IPS-18a (cell line): Measurements from ENCODE around the gene SERINC2.
A peak's percentile ranks its signal among the peaks of the same experiment; 100 is the strongest.

Experiments used
- H3K27ac ChIP-seq: one replicate; pipeline ENCODE4 v1.5.1; 2013; ENCODE audit warnings: low read length
- H3K27me3 ChIP-seq: one replicate; pipeline ENCODE4 v1.6.1; 2013; ENCODE audit warnings: mild to moderate bottlenecking, low read length; ENCODE audit not compliant: control insufficient read depth, insufficient read depth
- H3K36me3 ChIP-seq: one replicate; pipeline ENCODE4 v1.6.1; 2013; ENCODE audit warnings: low read depth, low read length; ENCODE audit not compliant: control insufficient read depth
- H3K4me1 ChIP-seq: one replicate; pipeline ENCODE4 v1.6.1; 2013; ENCODE audit warnings: low read depth, low read length; ENCODE audit not compliant: control insufficient read depth
- H3K4me3 ChIP-seq: one replicate; pipeline ENCODE4 v1.5.1; 2013; ENCODE audit warnings: low read length
- H3K9ac ChIP-seq: one replicate; pipeline ENCODE4 v1.6.1; 2013; ENCODE audit warnings: mild to moderate bottlenecking, low read length, moderate library complexity
- H3K9me3 ChIP-seq: one replicate; pipeline ENCODE4 v1.6.1; 2013; ENCODE audit warnings: low read depth, low read length; ENCODE audit not compliant: control insufficient read depth

SERINC2 gene

GRCh38 chr1:31405578-31406245 is 7.3 kb upstream of the SERINC2 start:
- Histone ChIP-seq H3K27me3 (no peaks in the 10 kb centered on the region), H3K4me3 (no peak overlapping the region), H3K9me3 (no peaks in the 10 kb centered on the region), H3K4me1 (no peaks in the 10 kb centered on the region), H3K36me3 (no peaks in the 10 kb centered on the region), H3K9ac (no peak overlapping the region), H3K27ac (no peak overlapping the region)

GRCh38 chr1:31407029-31407626 is 5.9 kb upstream of the SERINC2 start:
- no peaks in the 10 kb centered on the region for H3K9me3 ChIP-seq
- H3K9ac ChIP-seq = no peak overlapping the region
- H3K36me3 ChIP-seq = no peaks in the 10 kb centered on the region
- H3K27me3 ChIP-seq = peaks cover 3% of the 10 kb centered on the region
- no peak overlapping the region for H3K27ac ChIP-seq
- no peaks in the 10 kb centered on the region for H3K4me1 ChIP-seq
- no peak overlapping the region for H3K4me3 ChIP-seq

- Histone ChIP-seq H3K27me3 (peaks cover 5% of the 10 kb centered on the region), H3K9me3 (no peaks in the 10 kb centered on the region), H3K36me3 (no peaks in the 10 kb centered on the region), H3K4me1 (no peaks in the 10 kb centered on the region), H3K9ac (no peak overlapping the region), H3K27ac (no peak overlapping the region), H3K4me3 (no peak overlapping the region)
These were observed 4.2 kb upstream of the SERINC2 start for GRCh38 chr1:31408788-31409318.

GRCh38 chr1:31409946-31410858 is 2.8 kb upstream of the SERINC2 start:
- H3K27ac ChIP-seq = no peak overlapping the region
- H3K4me3 ChIP-seq = no peak overlapping the region
- no peak overlapping the region for H3K9ac ChIP-seq
- H3K36me3 ChIP-seq = no peaks in the 10 kb centered on the region
- no peaks in the 10 kb centered on the region for H3K9me3 ChIP-seq
- peaks cover 8% of the 10 kb centered on the region for H3K4me1 ChIP-seq
- peaks cover 5% of the 10 kb centered on the region for H3K27me3 ChIP-seq

- no peak overlapping the region for H3K27ac ChIP-seq
- H3K4me1 ChIP-seq = peaks cover 12% of the 10 kb centered on the region
- peaks cover 5% of the 10 kb centered on the region for H3K27me3 ChIP-seq
- no peak overlapping the region for H3K9ac ChIP-seq
- no peaks in the 10 kb centered on the region for H3K36me3 ChIP-seq
- H3K4me3 ChIP-seq = no peak overlapping the region
- H3K9me3 ChIP-seq = no peaks in the 10 kb centered on the region
These were observed 2.1 kb upstream of the SERINC2 start for GRCh38 chr1:31410871-31411270.

- Histone ChIP-seq H3K27ac (no peak overlapping the region), H3K9ac (no peak overlapping the region), H3K36me3 (no peaks in the 10 kb centered on the region), H3K4me1 (peaks cover 18% of the 10 kb centered on the region), H3K4me3 (no peak overlapping the region), H3K9me3 (no peaks in the 10 kb centered on the region), H3K27me3 (peaks cover 5% of the 10 kb centered on the region)
These were observed 808 bp upstream of the SERINC2 start for GRCh38 chr1:31412205-31412604.

GRCh38 chr1:31413405-31414001 is 490 bp downstream of the SERINC2 start:
- no peaks in the 10 kb centered on the region for H3K9me3 ChIP-seq
- H3K9ac ChIP-seq = peak overlapping the region; percentile 71
- peak overlapping the region; percentile 73 for H3K4me3 ChIP-seq
- no peaks in the 10 kb centered on the region for H3K36me3 ChIP-seq
- peaks cover 5% of the 10 kb centered on the region for H3K27me3 ChIP-seq
- peaks cover 18% of the 10 kb centered on the region for H3K4me1 ChIP-seq
- no peak overlapping the region for H3K27ac ChIP-seq

- Histone ChIP-seq H3K9me3 (no peaks in the 10 kb centered on the region), H3K4me3 (peak overlapping the region; percentile 73), H3K27ac (no peak overlapping the region), H3K4me1 (peaks cover 18% of the 10 kb centered on the region), H3K9ac (peak overlapping the region; percentile 71), H3K36me3 (no peaks in the 10 kb centered on the region), H3K27me3 (peaks cover 5% of the 10 kb centered on the region)
These were observed 2.0 kb downstream of the SERINC2 start for GRCh38 chr1:31414980-31415370.

- Histone ChIP-seq H3K9ac (no peak overlapping the region), H3K4me3 (no peak overlapping the region), H3K9me3 (no peaks in the 10 kb centered on the region), H3K36me3 (no peaks in the 10 kb centered on the region), H3K4me1 (peaks cover 18% of the 10 kb centered on the region), H3K27me3 (peaks cover 5% of the 10 kb centered on the region), H3K27ac (no peak overlapping the region)
These were observed 2.6 kb downstream of the SERINC2 start for GRCh38 chr1:31415658-31416057.

- Histone ChIP-seq H3K27ac (no peak overlapping the region), H3K9ac (no peak overlapping the region), H3K4me3 (no peak overlapping the region), H3K9me3 (no peaks in the 10 kb centered on the region), H3K27me3 (peaks cover 5% of the 10 kb centered on the region), H3K36me3 (no peaks in the 10 kb centered on the region), H3K4me1 (peaks cover 18% of the 10 kb centered on the region)
These were observed 3.2 kb downstream of the SERINC2 start for GRCh38 chr1:31416101-31416736.

GRCh38 chr1:31417148-31417547 is 4.1 kb downstream of the SERINC2 start:
- no peak overlapping the region for H3K4me3 ChIP-seq
- no peak overlapping the region for H3K9ac ChIP-seq
- no peaks in the 10 kb centered on the region for H3K36me3 ChIP-seq
- peaks cover 2% of the 10 kb centered on the region for H3K27me3 ChIP-seq
- no peak overlapping the region for H3K27ac ChIP-seq
- no peaks in the 10 kb centered on the region for H3K9me3 ChIP-seq
- peaks cover 18% of the 10 kb centered on the region for H3K4me1 ChIP-seq
